ENCODE results near the gene CAMTA1.

The CAMTA1 gene

DNA sequence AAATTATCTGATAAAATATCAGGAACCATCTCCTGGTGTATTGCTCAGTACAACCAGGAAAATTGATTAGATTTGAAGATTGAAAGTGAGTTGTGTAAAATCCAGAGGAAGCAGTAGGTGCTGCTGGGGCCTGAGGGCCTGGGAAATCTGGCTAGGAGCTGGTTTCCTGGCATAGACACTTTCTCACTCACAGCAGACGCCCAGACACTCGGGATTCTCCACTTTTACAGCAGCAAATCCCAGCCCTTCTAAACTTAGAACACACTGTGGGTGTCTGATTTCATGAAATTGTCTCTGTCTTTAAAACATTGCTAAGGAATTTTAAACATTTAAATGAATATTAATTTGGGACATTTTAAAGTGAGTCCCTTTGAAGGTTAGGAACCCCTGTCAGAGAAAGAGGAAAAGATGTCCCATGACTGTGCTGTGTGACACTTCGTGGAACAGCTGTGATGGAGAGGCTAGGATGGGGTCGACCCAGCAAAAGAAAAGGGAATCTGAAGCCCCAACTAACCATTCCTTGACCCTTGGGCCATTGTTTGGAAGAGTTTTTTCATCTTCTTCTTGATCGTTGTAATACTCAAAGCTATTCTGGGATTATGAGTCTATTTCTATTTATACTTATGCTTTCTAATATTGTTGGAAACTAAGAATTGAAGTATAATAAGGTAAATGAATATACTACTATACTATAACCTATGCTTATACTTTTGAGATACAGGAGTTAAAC, 936.9 kb downstream of the CAMTA1 start:
- no peak for DNase-seq (ENCODE audit: low read depth in 3 of 3)

DNA sequence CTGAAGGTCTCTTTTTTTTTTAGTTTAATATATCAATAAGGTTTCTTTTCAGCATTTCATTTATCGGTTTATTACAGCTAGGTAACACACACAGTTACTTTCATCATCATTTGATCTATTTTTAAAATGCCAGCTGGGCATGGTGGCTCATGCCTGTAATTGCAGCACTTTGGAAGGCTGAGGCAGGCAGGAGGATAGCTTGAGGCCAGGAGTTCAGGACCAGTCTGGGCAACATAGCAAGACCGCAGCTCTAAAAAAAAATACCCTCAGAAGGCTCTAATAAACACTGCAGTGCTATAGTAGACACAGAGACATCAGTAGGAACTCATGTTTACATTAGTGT, 937.4 kb downstream of the CAMTA1 start:
- no peak for DNase-seq (ENCODE audit: low read depth in 3 of 3)

DNA sequence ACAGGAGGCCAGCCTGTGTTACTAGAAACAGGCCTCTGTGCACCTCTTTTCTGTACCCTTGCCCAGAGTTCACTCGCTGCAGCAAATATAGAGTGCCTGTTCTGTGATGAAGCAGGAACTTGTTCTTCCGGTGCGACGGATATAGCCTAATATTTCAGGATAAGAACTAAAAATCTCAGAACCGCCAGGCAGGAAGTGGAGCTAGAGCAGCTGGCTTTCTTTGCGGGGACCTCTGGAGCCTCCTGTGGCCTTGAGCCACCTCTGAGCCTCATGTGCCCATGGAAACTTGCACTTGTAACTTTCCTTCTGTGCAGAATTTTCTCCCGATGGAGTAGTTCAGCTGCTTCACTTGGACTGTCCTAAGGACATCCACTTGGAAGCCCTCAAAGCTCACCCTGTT, 941.4 kb downstream of the CAMTA1 start:
- no peak for DNase-seq (ENCODE audit: low read depth in 3 of 3)

DNA sequence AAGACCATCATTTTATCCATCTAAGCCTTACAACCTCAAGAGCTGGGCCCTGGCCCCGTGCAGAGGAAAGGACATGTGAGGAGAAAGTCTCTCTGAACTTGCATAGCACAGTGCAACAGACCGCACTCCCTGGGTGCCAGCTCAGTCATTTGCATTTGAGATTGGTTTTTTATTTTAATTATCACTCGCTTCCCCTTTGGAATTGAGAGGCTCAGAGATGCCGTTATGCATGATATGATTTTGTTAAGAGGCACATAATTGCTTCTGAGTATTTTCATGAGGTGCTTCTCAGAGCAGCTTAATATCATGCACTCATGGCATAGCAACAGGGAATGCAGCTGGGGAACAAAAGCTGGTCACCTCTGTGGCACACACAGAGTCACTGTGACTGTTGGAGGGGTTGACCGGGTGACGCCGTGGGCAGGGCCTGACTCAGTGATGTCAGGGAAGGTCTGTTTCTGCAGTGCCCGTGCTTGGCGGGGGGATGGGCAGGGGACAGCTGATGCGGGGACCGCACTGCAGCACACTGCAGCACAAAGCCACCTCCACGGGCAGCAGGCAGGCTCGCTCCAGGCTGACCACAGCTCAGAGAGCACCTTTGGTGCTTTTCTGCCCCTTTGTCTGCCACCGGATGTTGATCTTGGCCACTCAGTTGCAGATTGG, 942.7 kb downstream of the CAMTA1 start:
- DNase-seq (ENCODE audit: low read depth in 3 of 3), result no peak

DNA sequence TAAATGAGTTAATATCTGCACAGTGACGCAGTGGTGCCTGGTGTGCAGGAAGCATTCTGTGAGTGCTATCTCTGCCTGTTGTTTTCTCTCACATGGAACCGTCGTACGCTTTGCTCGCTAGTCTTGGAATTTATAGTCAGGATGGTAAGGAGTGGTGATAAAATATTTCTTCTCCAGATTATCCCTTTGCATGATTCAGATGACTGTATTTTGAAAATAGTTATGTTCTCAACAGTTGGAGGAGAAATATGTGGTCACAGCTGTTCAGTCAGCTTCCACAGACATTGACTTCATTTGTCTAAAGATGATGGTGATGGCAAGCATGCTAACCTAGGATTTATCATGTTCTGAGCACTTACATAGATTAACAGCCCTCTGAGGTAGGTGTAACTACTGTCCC, 944.5 kb downstream of the CAMTA1 start:
- no peak for DNase-seq (ENCODE audit: low read depth in 3 of 3)

DNA sequence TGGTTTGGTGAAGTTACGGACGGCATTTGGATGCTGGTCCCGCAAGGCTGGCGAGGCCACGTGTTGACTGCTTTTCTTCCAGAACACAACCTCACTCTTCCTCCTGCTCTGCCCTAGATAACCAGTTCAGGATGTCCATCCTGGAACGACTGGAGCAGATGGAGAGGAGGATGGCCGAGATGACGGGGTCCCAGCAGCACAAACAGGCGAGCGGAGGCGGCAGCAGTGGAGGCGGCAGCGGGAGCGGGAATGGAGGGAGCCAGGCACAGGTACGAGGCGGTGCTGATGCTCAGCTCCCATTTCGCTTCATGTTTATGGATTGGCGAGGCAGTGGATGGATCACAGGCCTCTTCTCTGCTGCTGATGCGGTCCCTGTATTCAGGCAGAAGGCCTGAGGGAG, 947.1 kb downstream of the CAMTA1 start:
- DNase-seq (ENCODE audit: low read depth in 3 of 3), result no peak

DNA sequence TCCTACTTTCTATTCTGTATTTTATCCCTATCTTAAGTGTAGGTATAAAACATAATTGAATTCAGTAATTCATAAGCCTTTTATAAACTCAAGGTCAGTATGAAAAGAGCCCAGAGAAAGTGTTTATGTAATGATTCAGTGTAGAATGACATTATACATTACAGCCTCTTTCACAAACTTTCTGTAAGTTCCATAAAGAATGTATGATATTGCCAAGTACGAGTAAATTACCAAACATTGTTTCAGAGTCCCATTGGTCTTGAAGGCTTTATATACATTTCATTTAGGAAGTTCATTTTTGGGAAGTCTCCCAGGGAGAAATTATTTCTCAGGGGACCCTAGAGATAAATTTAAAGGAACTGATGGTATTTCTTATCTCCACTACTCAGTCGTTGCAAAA, 948.0 kb downstream of the CAMTA1 start:
- DNase-seq (ENCODE audit: low read depth in 3 of 3), result no peak

DNA sequence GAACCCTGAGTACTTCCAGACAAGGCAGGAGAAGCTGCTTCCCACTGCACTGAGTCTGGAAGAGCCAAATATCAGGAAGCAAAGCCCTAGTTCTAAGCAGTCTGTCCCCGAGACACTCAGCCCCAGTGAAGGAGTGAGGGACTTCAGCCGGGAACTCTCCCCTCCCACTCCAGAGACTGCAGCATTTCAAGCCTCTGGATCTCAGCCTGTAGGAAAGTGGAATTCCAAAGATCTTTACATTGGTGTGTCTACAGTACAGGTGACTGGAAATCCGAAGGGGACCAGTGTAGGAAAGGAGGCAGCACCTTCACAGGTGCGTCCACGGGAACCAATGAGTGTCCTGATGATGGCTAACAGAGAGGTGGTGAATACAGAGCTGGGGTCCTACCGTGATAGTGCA, 952.8 kb downstream of the CAMTA1 start:
- DNase-seq (ENCODE audit: low read depth in 3 of 3), result no peak

DNA sequence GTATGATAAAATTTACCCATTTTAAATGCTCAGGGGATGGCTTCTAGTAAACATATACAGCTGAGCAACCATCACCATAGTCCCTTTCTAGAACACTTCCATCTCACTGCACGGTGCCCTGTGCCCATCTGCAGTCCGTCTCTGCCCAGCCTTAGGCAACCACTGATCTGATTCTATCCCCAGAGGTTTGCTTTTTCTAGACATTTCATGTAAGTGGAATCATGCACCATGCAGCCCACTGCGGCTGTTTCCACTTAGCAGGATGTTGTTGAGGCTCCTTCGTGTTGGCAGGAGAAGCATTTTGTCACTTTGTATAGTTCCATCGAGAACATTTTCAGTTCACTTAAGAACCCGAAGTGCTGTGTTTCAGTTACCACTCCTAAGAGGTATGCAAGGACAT, 958.1 kb downstream of the CAMTA1 start:
- DNase-seq (ENCODE audit: low read depth in 3 of 3), result no peak

DNA sequence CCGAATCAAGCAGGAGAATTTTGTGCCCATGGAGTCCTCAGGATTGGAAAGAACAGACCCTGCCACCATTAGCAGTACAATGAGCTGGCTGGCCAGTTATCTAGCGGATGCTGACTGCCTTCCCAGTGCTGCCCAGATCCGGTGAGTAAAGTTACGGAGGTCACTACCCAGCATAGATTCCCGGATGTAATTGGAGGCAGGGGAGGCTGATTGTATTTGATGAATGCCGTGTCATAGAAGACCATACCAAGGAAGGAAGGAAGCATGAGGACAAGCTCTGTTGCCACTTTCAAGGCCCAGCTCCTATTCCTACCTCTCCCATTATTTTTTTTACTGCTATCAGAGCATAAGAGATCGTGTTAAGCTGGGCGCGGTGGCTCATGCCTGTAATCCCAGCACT, 959.6 kb downstream of the CAMTA1 start:
- DNase-seq (ENCODE audit: low read depth in 3 of 3), result no peak

DNA sequence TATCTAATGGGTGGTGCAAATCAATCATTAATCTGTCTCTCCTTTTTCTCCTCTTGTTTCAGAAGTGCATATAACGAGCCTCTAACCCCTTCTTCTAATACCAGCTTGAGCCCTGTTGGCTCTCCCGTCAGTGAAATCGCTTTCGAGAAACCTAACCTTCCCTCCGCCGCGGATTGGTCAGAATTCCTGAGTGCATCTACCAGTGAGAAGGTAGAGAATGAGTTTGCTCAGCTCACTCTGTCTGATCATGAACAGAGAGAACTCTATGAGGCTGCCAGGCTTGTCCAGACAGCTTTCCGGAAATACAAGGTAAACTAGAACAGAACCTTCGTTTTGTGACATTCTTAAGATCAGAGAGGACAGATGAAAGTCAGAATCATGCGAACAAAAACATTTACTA, 960.5 kb downstream of the CAMTA1 start:
- no peak for DNase-seq (ENCODE audit: low read depth in 3 of 3)

DNA sequence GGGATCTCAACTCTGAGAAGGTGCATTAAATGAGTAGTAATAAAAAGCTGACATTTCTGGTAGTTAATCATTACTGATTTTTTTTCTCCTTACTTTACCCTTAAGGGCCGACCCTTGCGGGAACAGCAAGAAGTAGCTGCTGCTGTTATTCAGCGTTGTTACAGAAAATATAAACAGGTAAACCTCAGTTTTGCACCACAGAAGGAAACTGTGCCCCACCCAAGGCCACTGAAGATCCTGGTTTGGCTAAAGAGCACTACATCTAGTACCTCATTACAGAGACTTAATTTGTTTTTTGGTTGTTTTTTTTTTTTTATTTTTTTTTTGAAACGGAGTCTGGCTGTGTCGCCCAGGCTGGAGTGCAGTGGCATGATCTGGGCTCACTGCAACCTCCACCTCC, 962.4 kb downstream of the CAMTA1 start:
- no peak for DNase-seq (ENCODE audit: low read depth in 3 of 3)

DNA sequence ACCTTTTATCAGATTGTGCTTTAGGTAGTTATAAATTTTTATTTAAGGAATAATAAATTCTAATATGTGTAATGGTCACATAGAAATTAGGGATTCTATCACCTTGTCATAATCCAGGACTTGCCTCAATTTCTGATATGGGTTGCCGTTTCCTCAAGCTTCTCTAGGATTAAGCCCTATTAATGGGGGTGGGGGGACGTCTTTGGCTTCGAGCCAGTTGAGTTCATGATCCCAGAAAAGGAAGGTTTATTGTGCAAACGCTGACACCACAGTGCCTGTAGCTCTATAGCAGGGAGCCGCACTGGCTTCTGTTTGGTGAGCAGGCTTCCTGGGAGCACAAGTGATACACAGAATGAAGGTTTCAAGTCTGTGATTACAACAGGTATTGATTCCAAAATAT, 963.9 kb downstream of the CAMTA1 start:
- DNase-seq (ENCODE audit: low read depth in 3 of 3), result no peak

DNA sequence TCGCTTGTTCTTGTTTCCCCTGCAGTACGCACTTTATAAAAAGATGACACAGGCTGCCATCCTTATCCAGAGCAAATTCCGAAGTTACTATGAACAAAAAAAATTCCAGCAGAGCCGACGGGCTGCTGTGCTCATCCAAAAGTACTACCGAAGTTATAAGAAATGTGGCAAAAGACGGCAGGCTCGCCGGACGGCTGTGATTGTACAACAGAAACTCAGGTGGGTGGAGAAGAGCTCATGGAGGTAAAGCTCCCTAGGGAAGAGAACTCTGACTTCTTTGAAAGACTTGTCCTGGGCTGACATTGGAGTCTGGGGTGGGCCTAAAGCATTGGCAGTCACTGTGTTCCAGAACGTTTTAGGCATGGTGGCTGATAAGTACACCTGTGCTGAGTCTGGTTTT, 965.9 kb downstream of the CAMTA1 start:
- no peak for DNase-seq (ENCODE audit: low read depth in 3 of 3)

DNA sequence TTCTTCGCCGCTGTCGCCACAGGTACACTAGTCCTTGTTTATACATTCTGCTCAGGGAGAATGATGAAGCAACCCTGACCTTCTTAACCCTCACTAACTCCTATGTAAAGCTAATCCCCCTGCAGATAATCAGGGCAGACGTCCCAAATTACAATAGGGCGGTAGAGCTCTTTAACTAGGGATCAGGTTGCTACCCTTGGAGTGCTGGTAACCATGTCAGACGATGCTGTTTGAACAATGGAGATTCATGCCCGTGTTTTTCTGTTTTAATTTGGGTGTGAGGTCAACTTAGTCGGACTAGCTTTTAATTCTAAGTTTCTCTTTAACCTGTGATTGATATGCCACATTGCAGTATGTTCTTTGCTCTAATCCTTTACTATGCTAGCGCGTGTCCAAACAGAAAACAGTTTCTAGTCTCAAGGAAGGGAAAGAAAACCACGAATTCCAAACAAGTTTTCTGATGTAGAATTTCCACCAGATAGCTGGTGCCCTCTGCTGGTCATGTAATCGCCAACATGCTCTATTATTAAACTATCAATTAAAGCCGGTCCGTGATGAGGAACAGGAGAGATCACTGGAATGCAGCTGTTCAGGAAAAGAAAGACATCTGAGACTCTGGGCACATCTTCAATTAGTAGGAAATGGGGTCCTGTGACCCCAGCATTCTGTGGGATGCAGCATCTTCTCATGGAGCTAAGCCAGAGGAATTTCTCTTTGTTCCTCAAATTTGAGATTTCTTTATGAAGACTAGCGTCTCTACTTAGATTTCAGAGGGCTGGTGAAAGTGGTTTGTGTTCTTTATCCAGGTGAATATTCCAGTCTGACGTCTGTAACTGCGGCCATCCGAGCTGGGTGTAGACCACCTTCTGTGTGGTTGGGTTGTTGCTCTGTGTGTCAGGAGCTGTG, 967.5 kb downstream of the CAMTA1 start:
- peak in 2 of 3 donors; percentile 24 to 27 for DNase-seq (ENCODE audit: low read depth in 3 of 3)

DNA sequence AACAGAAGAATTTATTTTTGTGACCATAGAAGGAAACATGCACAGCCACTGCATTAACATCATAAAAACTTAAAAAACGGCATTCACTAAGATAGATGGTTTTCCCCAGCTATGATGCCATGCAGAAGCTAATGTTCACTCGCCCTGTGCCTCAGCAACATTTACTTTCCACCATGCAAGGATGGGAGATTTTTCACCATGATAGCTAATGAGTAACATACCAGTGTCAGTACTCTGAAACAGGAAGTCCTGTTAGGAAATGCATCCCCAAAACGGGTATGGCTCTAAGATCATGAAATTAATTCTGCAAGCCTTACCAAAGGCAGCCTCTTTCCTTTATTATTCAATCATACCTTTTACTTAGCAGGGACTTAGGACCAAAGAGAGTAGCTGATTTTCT, 968.4 kb downstream of the CAMTA1 start:
- no peak for DNase-seq (ENCODE audit: low read depth in 3 of 3)

DNA sequence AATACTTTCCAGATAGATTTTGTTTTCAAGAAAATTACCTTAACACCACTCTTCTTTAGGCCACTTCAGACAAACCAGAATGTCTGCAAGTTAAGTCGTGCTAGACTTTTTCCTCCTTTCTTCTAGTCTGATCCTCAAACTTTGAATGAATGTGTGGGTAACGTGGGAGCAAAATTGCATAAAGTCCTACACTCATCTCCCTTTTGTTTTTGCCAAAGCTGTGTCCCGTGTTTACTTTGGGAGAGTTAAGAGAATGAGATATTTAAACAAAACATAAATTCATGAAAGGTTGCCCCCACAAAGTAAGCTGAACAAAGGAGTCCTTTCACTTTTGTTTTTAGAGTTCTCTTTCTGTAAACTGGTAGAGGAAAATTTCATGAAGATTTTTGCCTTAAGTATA, 969.0 kb downstream of the CAMTA1 start:
- DNase-seq (ENCODE audit: low read depth in 3 of 3), result no peak

DNA sequence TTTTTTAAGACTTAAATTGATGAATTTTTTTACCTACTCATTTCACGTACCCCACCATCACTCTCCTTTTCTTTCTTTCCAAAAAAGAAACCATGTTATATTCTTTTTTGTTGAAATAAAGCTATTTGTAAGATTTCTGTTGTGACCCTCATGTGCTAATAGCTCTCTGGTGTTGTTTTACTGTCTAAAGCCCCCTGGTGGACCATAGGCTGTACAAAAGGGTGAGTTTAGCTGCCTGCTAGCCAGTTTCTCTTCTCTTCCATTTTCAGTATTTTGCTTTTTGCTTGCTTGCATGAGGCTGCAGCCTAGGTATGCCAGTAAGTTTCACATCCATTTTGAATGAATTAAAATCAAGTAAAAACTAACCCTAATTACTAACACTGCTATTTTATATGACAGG, 970.2 kb downstream of the CAMTA1 start:
- DNase-seq (ENCODE audit: low read depth in 3 of 3), result no peak

DNA sequence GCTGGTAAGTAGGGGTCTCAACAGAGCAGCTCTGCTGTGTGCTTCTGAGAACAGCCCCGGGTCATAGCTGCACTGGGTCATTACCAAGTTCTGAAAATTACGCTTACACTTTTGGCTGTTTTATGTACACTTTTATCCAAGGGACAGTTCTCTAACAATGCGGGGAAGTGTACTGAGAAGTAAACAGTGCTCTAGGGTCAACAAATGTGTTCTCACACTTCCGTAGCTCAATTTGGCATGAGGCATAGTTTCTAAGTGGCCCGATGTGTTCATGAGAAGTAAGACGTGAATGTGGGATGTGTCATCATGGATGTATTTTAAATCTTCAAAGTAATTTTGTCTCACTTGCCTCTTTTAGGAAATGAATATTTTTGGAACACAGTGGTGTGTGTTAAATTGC, 975.0 kb downstream of the CAMTA1 start:
- DNase-seq (ENCODE audit: low read depth in 3 of 3), result no peak

DNA sequence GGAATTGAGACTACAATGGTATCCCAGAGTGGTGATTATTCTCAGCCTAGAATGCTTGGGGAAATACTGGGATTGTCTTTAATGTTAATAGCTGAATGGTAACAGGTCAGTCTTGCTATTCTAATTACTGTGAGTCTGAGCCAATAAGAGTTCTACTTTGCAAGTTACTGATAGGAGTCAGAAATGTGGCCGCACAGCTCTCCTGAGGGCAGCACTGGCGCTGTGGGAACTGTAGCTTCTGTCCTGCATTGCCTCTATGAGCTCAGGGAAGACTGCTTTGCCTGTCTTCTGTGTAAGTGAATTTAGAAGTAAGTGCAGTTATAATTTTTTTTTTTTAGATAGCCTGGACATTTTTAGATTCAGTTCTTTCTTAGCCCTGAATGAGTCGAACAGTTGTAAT, 975.8 kb downstream of the CAMTA1 start:
- DNase-seq (ENCODE audit: low read depth in 3 of 3), result no peak

DNA sequence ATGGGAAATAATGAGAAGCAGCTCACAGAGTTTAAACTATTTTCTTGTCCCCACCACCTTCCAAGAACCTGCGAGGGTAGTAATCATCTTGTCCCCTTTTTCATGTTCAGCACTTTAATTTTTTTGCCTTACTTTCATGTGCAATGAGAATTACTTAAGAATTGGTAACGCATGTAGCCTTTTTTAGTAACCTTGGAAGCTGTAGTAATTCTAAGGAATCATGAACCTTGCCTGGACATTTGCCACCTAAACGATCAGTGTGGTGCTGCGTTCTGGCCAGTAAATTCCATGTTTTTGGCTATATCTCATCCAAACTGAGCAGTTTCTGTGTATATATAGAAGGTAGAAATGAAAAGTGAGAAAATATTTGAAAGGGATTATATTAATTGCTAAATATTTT, 981.9 kb downstream of the CAMTA1 start:
- no peak for DNase-seq (ENCODE audit: low read depth in 3 of 3)

DNA sequence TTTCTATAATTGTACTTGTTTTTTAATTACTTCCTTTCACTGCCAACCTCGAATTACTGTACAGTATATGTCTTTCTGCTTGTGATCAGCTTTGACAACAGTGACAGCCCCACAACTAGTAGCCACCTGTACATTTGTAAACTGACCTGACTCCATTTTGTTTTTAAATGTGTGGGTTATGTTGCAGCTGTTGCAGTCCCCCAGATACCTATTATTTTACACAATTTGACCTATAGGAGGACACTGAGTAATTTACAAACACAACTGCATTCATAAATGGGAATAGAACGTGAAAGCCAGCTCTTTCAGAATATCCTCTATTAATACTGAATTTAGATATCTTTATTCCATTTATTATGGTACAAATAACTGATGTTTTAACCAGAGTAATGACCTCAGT, 983.3 kb downstream of the CAMTA1 start:
- DNase-seq (ENCODE audit: low read depth in 3 of 3), result no peak

Data from stimulated activated CD4-positive, alpha-beta T cell treated with anti-CD3 and anti-CD28 coated beads, TNF-alpha, amount 100 ng/mL, for 48 hours (primary cell).